Ovary (tissue), 3 donors: ENCODE results near the gene KATNB1.
"Not testable (repeated sequence)": the region's sequence is repeated elsewhere in the genome, so short reads cannot be mapped to it uniquely, and the experiment has no call there.

Experiments
- CTCF ChIP-seq, 3 donors: fragments of 450-650 bp in 2 of 3; fragments of 200-600 bp in 1 of 3; IDR thresholded peaks; one replicate each; pipeline versions ENCODE4 v1.5.1 to v1.8.0; 2016 to 2022; ENCODE audit warnings: antibody characterized with exemption in 3 of 3, mild to moderate bottlenecking in 1 of 3
- EP300 ChIP-seq: sonication (generic); formaldehyde crosslinking; IDR thresholded peaks from one replicate; pipeline ENCODE4 v1.6.1; 2017; ENCODE audit warnings: antibody characterized with exemption
- POLR2A ChIP-seq: fragments of 450-650 bp; IDR thresholded peaks from one replicate; pipeline ENCODE4 v1.6.1; 2017; ENCODE audit warnings: antibody characterized with exemption, mild to moderate bottlenecking, moderate library complexity
- donor health status: DM: no; HTN: no; CAD: no.

GRCh38 chr16:57782607-57783055, 47.1 kb downstream of the KATNB1 start:
- TF ChIP-seq CTCF (IDR thresholded peaks at IDR 0.05); EP300; POLR2A: not testable (repeated sequence)
